BLaER1 (cell line): ENCODE measurements around the gene ACOT9.

ENCODE experiments used
- H3K27ac ChIP-seq: shearing (Covaris generic); formaldehyde crosslinking; 2 replicates; pipeline ENCODE4 v1.8.1; 2022
- H3K27me3 ChIP-seq: shearing (Covaris generic); formaldehyde crosslinking; 2 replicates; pipeline ENCODE4 v1.8.1; 2022
- H3K36me3 ChIP-seq: shearing (Covaris generic); formaldehyde crosslinking; 2 replicates; pipeline ENCODE4 v1.8.1; 2022
- H3K4me1 ChIP-seq: shearing (Covaris generic); formaldehyde crosslinking; 2 replicates; pipeline ENCODE4 v1.8.1; 2022
- H3K4me2 ChIP-seq: shearing (Covaris generic); formaldehyde crosslinking; 2 replicates; pipeline ENCODE4 v1.8.1; 2022
- H3K4me3 ChIP-seq: shearing (Covaris generic); formaldehyde crosslinking; 2 replicates; pipeline ENCODE4 v1.8.1; 2022
- H3K9ac ChIP-seq: shearing (Covaris generic); formaldehyde crosslinking; 2 replicates; pipeline ENCODE4 v1.8.1; 2022
- H3K9me3 ChIP-seq: shearing (Covaris generic); formaldehyde crosslinking; 2 replicates; pipeline ENCODE4 v1.8.1; 2022
- H4K20me1 ChIP-seq: shearing (Covaris generic); formaldehyde crosslinking; 2 replicates; pipeline ENCODE4 v1.8.1; 2022
- Cebpa-rat ChIP-seq: shearing (Covaris generic); IDR thresholded peaks from 2 replicates; pipeline ENCODE4 v1.8.1; 2022

ACOT9 gene

DNA sequence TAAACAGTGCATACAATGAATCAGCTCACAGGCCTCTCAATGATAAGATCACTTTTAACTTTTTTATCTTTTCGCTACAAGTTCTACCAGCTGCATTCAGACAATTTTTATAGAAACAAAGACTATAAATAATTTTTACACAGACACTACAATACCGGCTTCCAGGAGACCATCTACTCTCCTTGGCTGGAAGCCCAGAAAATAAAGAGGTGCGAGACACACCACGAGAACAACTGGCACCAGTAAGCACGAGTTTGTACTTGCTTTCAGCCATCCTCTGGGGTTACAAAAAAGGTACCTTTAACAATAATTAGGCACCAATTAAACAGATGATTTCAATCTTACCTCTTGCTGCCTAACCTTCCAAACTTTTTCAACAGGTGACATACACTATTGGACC lies 87.0 kb downstream of the ACOT9 start:
- Histone ChIP-seq H3K4me3 (no peak overlapping the region), H4K20me1 (no peaks in the 10 kb centered on the region), H3K36me3 (no peaks in the 10 kb centered on the region), H3K27me3 (no peaks in the 10 kb centered on the region), H3K9ac (no peak overlapping the region), H3K9me3 (no peaks in the 10 kb centered on the region), H3K27ac (no peak overlapping the region), H3K4me2 (no peak overlapping the region), H3K4me1 (no peaks in the 10 kb centered on the region)
- no peak for TF ChIP-seq Cebpa-rat
